Activated T-cell treated with anti-CD3 and anti-CD28 coated beads, Interleukin-2, amount 50 U/mL, for 24 hours (primary cell): ENCODE measurements around the gene ANKS4B.
"Not testable (repeated sequence)": the region's sequence is repeated elsewhere in the genome, so short reads cannot be mapped to it uniquely, and the experiment has no call there.

Experiments
- DNase-seq: peaks from one replicate; pipeline ENCODE4 v3.0.0-alpha.2; 2020
- H3K27ac Mint-ChIP-seq: 2 replicates; pipeline ENCODE4 v1.8.0; 2020; ENCODE audit warnings: mild to moderate bottlenecking, mixed read lengths
- H3K27me3 Mint-ChIP-seq: 2 replicates; pipeline ENCODE4 v1.8.0; 2020; ENCODE audit warnings: mixed read lengths
- H3K36me3 Mint-ChIP-seq: 2 replicates; pipeline ENCODE4 v1.8.0; 2020; ENCODE audit warnings: low read depth, mixed read lengths
- H3K4me1 Mint-ChIP-seq: 2 replicates; pipeline ENCODE4 v1.8.0; 2020; ENCODE audit warnings: low read depth, mixed read lengths
- H3K4me3 Mint-ChIP-seq: 2 replicates; pipeline ENCODE4 v1.8.0; 2020; ENCODE audit warnings: mild to moderate bottlenecking, moderate library complexity, mixed read lengths
- H3K9me3 Mint-ChIP-seq: 2 replicates; pipeline ENCODE4 v1.8.0; 2020; ENCODE audit warnings: mixed read lengths

Gene ANKS4B

GRCh38 chr16:21279501-21279900 lies 46.0 kb downstream of the ANKS4B start:
- no peak for DNase-seq
- H3K4me3 Mint-ChIP-seq = no peak overlapping the region
- peaks cover 86% of the 10 kb centered on the region for H3K27me3 Mint-ChIP-seq
- H3K4me1 Mint-ChIP-seq = peaks cover 5% of the 10 kb centered on the region
- no peaks in the 10 kb centered on the region for H3K36me3 Mint-ChIP-seq
- peaks cover 2% of the 10 kb centered on the region for H3K9me3 Mint-ChIP-seq
- H3K27ac Mint-ChIP-seq = no peak overlapping the region

- peaks cover 5% of the 10 kb centered on the region for H3K4me1 Mint-ChIP-seq
- peaks cover 81% of the 10 kb centered on the region for H3K27me3 Mint-ChIP-seq
- H3K36me3 Mint-ChIP-seq = no peaks in the 10 kb centered on the region
- no peak overlapping the region for H3K4me3 Mint-ChIP-seq
- no peak for DNase-seq
- H3K9me3 Mint-ChIP-seq = peaks cover 5% of the 10 kb centered on the region
- no peak overlapping the region for H3K27ac Mint-ChIP-seq
Measured at GRCh38 chr16:21281698-21282389, 48.3 kb downstream of the ANKS4B start.

GRCh38 chr16:21283521-21284289 lies 50.2 kb downstream of the ANKS4B start:
- Mint-ChIP-seq H3K36me3 (no peaks in the 10 kb centered on the region), H3K4me3 (peak overlapping the region; percentile 42), H3K4me1 (peaks cover 5% of the 10 kb centered on the region), H3K27me3 (peaks cover 75% of the 10 kb centered on the region), H3K27ac (no peak overlapping the region), H3K9me3 (peaks cover 5% of the 10 kb centered on the region)
- no peak for DNase-seq

- no peak for DNase-seq
- H3K9me3 Mint-ChIP-seq = peaks cover 5% of the 10 kb centered on the region
- H3K4me1 Mint-ChIP-seq = peaks cover 5% of the 10 kb centered on the region
- H3K27me3 Mint-ChIP-seq = peaks cover 70% of the 10 kb centered on the region
- H3K27ac Mint-ChIP-seq = no peak overlapping the region
- no peaks in the 10 kb centered on the region for H3K36me3 Mint-ChIP-seq
- H3K4me3 Mint-ChIP-seq = no peak overlapping the region
Measured at GRCh38 chr16:21284414-21284813, 50.9 kb downstream of the ANKS4B start.

- Mint-ChIP-seq H3K27ac (no peak overlapping the region), H3K4me1 (peaks cover 5% of the 10 kb centered on the region), H3K9me3 (peaks cover 8% of the 10 kb centered on the region), H3K36me3 (no peaks in the 10 kb centered on the region), H3K4me3 (no peak overlapping the region), H3K27me3 (peaks cover 68% of the 10 kb centered on the region)
- DNase-seq = no peak
Measured at GRCh38 chr16:21285314-21285713, 51.8 kb downstream of the ANKS4B start.

GRCh38 chr16:21289789-21290188 lies 56.3 kb downstream of the ANKS4B start:
- not testable (repeated sequence) for DNase-seq, H3K4me1 Mint-ChIP-seq, H3K27ac Mint-ChIP-seq, H3K36me3 Mint-ChIP-seq, H3K9me3 Mint-ChIP-seq, H3K4me3 Mint-ChIP-seq
- peaks cover 67% of the 10 kb centered on the region for H3K27me3 Mint-ChIP-seq

GRCh38 chr16:21300309-21301167 lies 67.0 kb downstream of the ANKS4B start:
- peak overlapping the region; percentile 77 for H3K4me3 Mint-ChIP-seq
- peaks cover 57% of the 10 kb centered on the region for H3K27me3 Mint-ChIP-seq
- peak overlapping the region; percentile 24 for H3K27ac Mint-ChIP-seq
- H3K9me3 Mint-ChIP-seq = no peaks in the 10 kb centered on the region
- peak; percentile 64 for DNase-seq
- H3K36me3 Mint-ChIP-seq = peaks cover 2% of the 10 kb centered on the region
- H3K4me1 Mint-ChIP-seq = peaks cover 30% of the 10 kb centered on the region

- DNase-seq = peak; percentile 62
- Mint-ChIP-seq H3K36me3 (peaks cover 2% of the 10 kb centered on the region), H3K9me3 (no peaks in the 10 kb centered on the region), H3K27ac (peak overlapping the region; percentile 24), H3K27me3 (peaks cover 52% of the 10 kb centered on the region), H3K4me1 (peaks cover 30% of the 10 kb centered on the region), H3K4me3 (peak overlapping the region; percentile 77)
Measured at GRCh38 chr16:21301168-21301894, 67.8 kb downstream of the ANKS4B start.

GRCh38 chr16:21301895-21302291 lies 68.4 kb downstream of the ANKS4B start:
- DNase-seq = no peak
- peaks cover 2% of the 10 kb centered on the region for H3K36me3 Mint-ChIP-seq
- no peak overlapping the region for H3K27ac Mint-ChIP-seq
- H3K4me3 Mint-ChIP-seq = peak overlapping the region; percentile 77
- H3K27me3 Mint-ChIP-seq = peaks cover 52% of the 10 kb centered on the region
- peaks cover 30% of the 10 kb centered on the region for H3K4me1 Mint-ChIP-seq
- no peaks in the 10 kb centered on the region for H3K9me3 Mint-ChIP-seq

GRCh38 chr16:21302454-21302853 lies 69.0 kb downstream of the ANKS4B start:
- Mint-ChIP-seq H3K4me3 (peak overlapping the region; percentile 77), H3K27me3 (peaks cover 56% of the 10 kb centered on the region), H3K9me3 (no peaks in the 10 kb centered on the region), H3K27ac (no peak overlapping the region), H3K36me3 (peaks cover 2% of the 10 kb centered on the region), H3K4me1 (peaks cover 30% of the 10 kb centered on the region)
- DNase-seq = no peak

GRCh38 chr16:21302898-21303528 lies 69.5 kb downstream of the ANKS4B start:
- H3K27ac Mint-ChIP-seq = no peak overlapping the region
- no peak for DNase-seq
- peaks cover 54% of the 10 kb centered on the region for H3K27me3 Mint-ChIP-seq
- H3K4me3 Mint-ChIP-seq = no peak overlapping the region
- peaks cover 2% of the 10 kb centered on the region for H3K36me3 Mint-ChIP-seq
- H3K9me3 Mint-ChIP-seq = no peaks in the 10 kb centered on the region
- peaks cover 30% of the 10 kb centered on the region for H3K4me1 Mint-ChIP-seq
